HG03060 (cell line): ENCODE data around the gene CECR2.

Experiments used
- ATAC-seq: cut with Tn5 transposase; IDR thresholded peaks from one replicate; pipeline ENCODE4 v1.9.1; 2021; ENCODE audit warnings: low read depth, moderate number of reproducible peaks; ENCODE audit not compliant: unreplicated experiment

Gene CECR2

GRCh38 chr22:17443405-17444203, 74.3 kb downstream of the CECR2 start:
- no peak for ATAC-seq

- ATAC-seq: no peak
These were observed 74.9 kb downstream of the CECR2 start for GRCh38 chr22:17444204-17444504.

- ATAC-seq: no peak
These were observed 77.4 kb downstream of the CECR2 start for GRCh38 chr22:17446698-17447097.

GRCh38 chr22:17451316-17451715, 82.1 kb downstream of the CECR2 start:
- no peak for ATAC-seq

GRCh38 chr22:17460895-17461294, 91.6 kb downstream of the CECR2 start:
- ATAC-seq: no peak

- ATAC-seq: no peak
These were observed 101.7 kb downstream of the CECR2 start for GRCh38 chr22:17470880-17471500.

- ATAC-seq: no peak
These were observed 102.8 kb downstream of the CECR2 start for GRCh38 chr22:17471886-17472535.

GRCh38 chr22:17472932-17473331, 103.7 kb downstream of the CECR2 start:
- ATAC-seq: no peak

- ATAC-seq: no peak
These were observed 106.3 kb downstream of the CECR2 start for GRCh38 chr22:17475318-17476230.

GRCh38 chr22:17476838-17477237, 107.6 kb downstream of the CECR2 start:
- ATAC-seq: no peak

- ATAC-seq: no peak
These were observed 108.2 kb downstream of the CECR2 start for GRCh38 chr22:17477391-17477833.

- no peak for ATAC-seq
These were observed 109.9 kb downstream of the CECR2 start for GRCh38 chr22:17479135-17479534.

GRCh38 chr22:17481424-17481823, 112.2 kb downstream of the CECR2 start:
- no peak for ATAC-seq

GRCh38 chr22:17483688-17484372, 114.6 kb downstream of the CECR2 start:
- ATAC-seq: no peak

- no peak for ATAC-seq
These were observed 115.3 kb downstream of the CECR2 start for GRCh38 chr22:17484608-17485007.

GRCh38 chr22:17486313-17486712, 117.1 kb downstream of the CECR2 start:
- no peak for ATAC-seq

- ATAC-seq: no peak
These were observed 117.5 kb downstream of the CECR2 start for GRCh38 chr22:17486719-17487118.

- no peak for ATAC-seq
These were observed 119.8 kb downstream of the CECR2 start for GRCh38 chr22:17489101-17489500.

GRCh38 chr22:17491090-17491640, 121.9 kb downstream of the CECR2 start:
- no peak for ATAC-seq

- ATAC-seq: no peak
These were observed 123.0 kb downstream of the CECR2 start for GRCh38 chr22:17492247-17492646.
